K562 (cell line): Measurements from ENCODE around the gene SOS1. TPM values are rescaled to one million over a fixed set of nuclear protein-coding genes. Genes with fewer than 3 reads are reported as not detected.
A peak's percentile ranks its signal among the peaks of the same experiment; 100 is the strongest.

ENCODE experiments used
- CEBPB ChIP-seq: fragments of 450-650 bp; IDR thresholded peaks from 2 replicates; pipeline ENCODE4 v1.6.1; 2016; ENCODE audit warnings: missing genetic modification characterization, missing compliant biosample characterization
- GABPB2 ChIP-seq: fragments of 250-450 bp; sonication (Bioruptor Pico); conservative IDR thresholded peaks from 2 replicates; pipeline ENCODE4 v1.5.1; 2021; ENCODE audit warnings: mild to moderate bottlenecking
- HDGF ChIP-seq: fragments of 450-650 bp; IDR thresholded peaks from 2 replicates; pipeline ENCODE4 v1.6.1; 2016
- NFIC ChIP-seq: fragments of 450-650 bp; IDR thresholded peaks from 2 replicates; pipeline ENCODE4 v1.6.1; 2017; ENCODE audit warnings: mild to moderate bottlenecking, inconsistent platforms
- NR1H2 ChIP-seq: sonication (generic); formaldehyde crosslinking; IDR thresholded peaks from 2 replicates; pipeline ENCODE4 v1.4.0; 2020; ENCODE audit warnings: mild to moderate bottlenecking, missing genetic modification reagents
- NR3C1 ChIP-seq: sonication (generic); formaldehyde crosslinking; IDR thresholded peaks from 2 replicates; pipeline ENCODE4 v1.8.1; 2022; ENCODE audit warnings: missing genetic modification reagents
- SIN3B ChIP-seq: fragments of 450-650 bp; IDR thresholded peaks from 2 replicates; pipeline ENCODE4 v1.6.1; 2017; ENCODE audit warnings: low read depth, mild to moderate bottlenecking, moderate library complexity
- SREBF1 ChIP-seq: fragments of 150-350 bp; IDR thresholded peaks from 2 replicates; pipeline ENCODE4 v1.6.1; 2014; ENCODE audit warnings: antibody characterized with exemption, low read depth, low read length, borderline replicate concordance
- SRSF3 ChIP-seq: fragments of 200-400 bp; formaldehyde crosslinking; IDR thresholded peaks from 2 replicates; pipeline ENCODE4 v1.6.1; 2016; ENCODE audit warnings: mild to moderate bottlenecking, low read length, moderate library complexity; ENCODE audit not compliant: insufficient read depth
- TAF7 ChIP-seq: fragments of 450-650 bp; IDR thresholded peaks from 2 replicates; pipeline ENCODE4 v1.6.1; 2016; ENCODE audit warnings: missing genetic modification characterization, missing compliant biosample characterization
- TCF3 ChIP-seq: sonication (generic); formaldehyde crosslinking; IDR thresholded peaks from 2 replicates; pipeline ENCODE4 v1.4.0; 2020; ENCODE audit warnings: mild to moderate bottlenecking, missing genetic modification reagents
- TCF7 ChIP-seq: sonication (generic); IDR thresholded peaks from 2 replicates; pipeline ENCODE4 v1.6.1; 2016; ENCODE audit warnings: antibody characterized with exemption, borderline replicate concordance
- TRIM24 ChIP-seq, 2 experiments: fragments of 450-650 bp; IDR thresholded peaks; 2 replicates each; pipeline ENCODE4 v1.6.1; 2016
- ZC3H11A ChIP-seq: IDR thresholded peaks from 2 replicates; pipeline ENCODE4 v1.6.1; 2012; ENCODE audit warnings: low read depth, low read length, improper control_type of control experiment
- ZNF408 ChIP-seq: fragments of 250-450 bp; sonication (Bioruptor Pico); IDR thresholded peaks from 2 replicates; pipeline ENCODE4 v1.4.0; 2020; ENCODE audit warnings: low read depth, mild to moderate bottlenecking, moderate library complexity
- ZNF699 ChIP-seq: fragments of 250-450 bp; sonication (Bioruptor Pico); IDR thresholded peaks from 2 replicates; pipeline ENCODE4 v1.8.0; 2021; ENCODE audit warnings: mild to moderate bottlenecking, moderate library complexity; ENCODE audit not compliant: insufficient replicate concordance
- polyA plus RNA-seq, 8 experiments: library from polyadenylated mRNA; depleted of rRNA in 4 of 8; stranded (reverse) in 5 of 8; unstranded in 3 of 8; fragments of >200 nt; fragmentation: Nextera tagmentation in 2 of 8; fragmentation: Illumina TruSeq in 1 of 8; extraction: Ambion mirVana in 2 of 8; extraction: Trizol in 1 of 8; gene quantifications; 2 replicates each; pipeline versions ENCODE4 v1.2.1 to v1.2.3, GENCODE V29; 2011 to 2014; ENCODE audit warnings: inconsistent platforms in 1 of 8, missing spikeins in 1 of 8
- total RNA-seq, 7 experiments: library from RNA; depleted of rRNA in 6 of 7; stranded (reverse); fragments of >200 nt in 6 of 7; fragmentation: Illumina TruSeq in 2 of 7; extraction: Trizol in 2 of 7; gene quantifications; 2 replicates each; pipeline versions ENCODE4 v1.2.1 to v1.2.3, GENCODE V29; 2011 to 2021; ENCODE audit warnings: low replicate concordance in 1 of 7
- TF ChIP-seq, protein P1 (sequence below): fragments of 250-450 bp; sonication (Bioruptor Pico); IDR thresholded peaks from 2 replicates; pipeline ENCODE4 v1.5.0; 2021; ENCODE audit warnings: mild to moderate bottlenecking, borderline replicate concordance
- TF ChIP-seq, protein P2 (sequence below), 2 experiments: IDR thresholded peaks in 1 of 2; conservative IDR thresholded peaks in 1 of 2; 2 replicates each; pipeline ENCODE4 v1.6.1; 2016; ENCODE audit warnings: low read depth in 2 of 2, mild to moderate bottlenecking in 1 of 2, missing compliant biosample characterization in 1 of 2, missing genetic modification characterization in 1 of 2, moderate library complexity in 1 of 2
- TF ChIP-seq, protein P3 (sequence below): fragments of 450-650 bp; IDR thresholded peaks from 2 replicates; pipeline ENCODE4 v1.6.1; 2016; ENCODE audit warnings: missing biosample characterization, missing genetic modification characterization
- TF ChIP-seq, protein P4 (sequence below): fragments of 450-650 bp; IDR thresholded peaks from 2 replicates; pipeline ENCODE4 v1.6.1; 2017; ENCODE audit warnings: mild to moderate bottlenecking, moderate library complexity

Gene SOS1
- total and polyA plus RNA-seq, 9 of the 15 experiments (the other 6 are each of a cell fraction or from before 2014, with no cell fraction given) = 2.5 to 27.1 (median 16.3) TPM

DNA sequence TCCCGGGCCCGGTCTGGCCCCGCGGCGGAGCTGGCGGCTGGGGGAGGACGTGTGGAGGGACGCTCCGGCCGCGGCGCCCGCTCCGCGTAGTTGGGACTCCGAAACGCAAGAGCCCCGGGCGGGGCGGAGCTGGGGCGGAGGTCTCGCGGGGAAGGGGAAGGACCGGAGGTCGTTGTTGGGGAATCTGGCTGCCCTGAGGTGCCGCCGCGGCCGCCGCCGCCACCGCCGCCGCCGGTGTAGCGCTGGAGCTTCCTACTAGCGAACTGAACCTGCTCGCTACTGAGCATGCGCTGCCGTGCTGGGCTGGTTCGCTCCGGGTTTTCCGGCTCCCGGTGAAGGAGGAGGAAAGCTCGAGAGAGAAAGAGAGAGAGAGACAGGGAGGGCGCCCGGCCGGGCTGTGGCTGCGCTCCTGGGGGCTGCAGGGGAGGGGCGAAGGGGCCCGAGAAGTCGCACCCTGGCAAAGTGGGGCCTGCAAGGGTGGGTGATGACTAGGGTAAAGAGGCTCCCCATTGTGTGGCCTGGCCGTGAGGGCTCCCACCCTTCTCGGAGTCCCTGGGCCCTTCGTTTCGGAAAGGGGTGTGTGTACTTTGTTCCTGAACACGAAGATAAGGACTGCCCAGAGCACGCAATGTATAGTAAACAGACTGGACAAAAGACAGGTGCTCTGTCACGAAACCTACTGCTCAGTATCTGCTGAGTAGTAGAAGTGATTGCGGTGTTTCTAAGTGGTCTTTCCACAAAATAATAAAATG lies at the start of gene SOS1 (continued):
- TF ChIP-seq CEBPB (tag) (no peak), SRSF3 (no peak), TAF7 (peak; percentile 74), ZNF408 (CRISPR knock-in tag) (no peak), ZC3H11A (no peak), GABPB2 (no peak), HDGF (no peak), TCF3 (CRISPR knock-in tag) (peak; percentile 54), NR3C1 (no peak), NR1H2 (no peak), ZNF699 (no peak), SREBF1 (no peak), SIN3B (no peak), TRIM24 (IDR thresholded peaks at IDR 0.05) (peak in 1 of 2 experiments; percentile 52; a peak in 1 of 4 replicates), NFIC (peak; percentile 27), TCF7 (no peak)
- TF ChIP-seq, protein P1, sequence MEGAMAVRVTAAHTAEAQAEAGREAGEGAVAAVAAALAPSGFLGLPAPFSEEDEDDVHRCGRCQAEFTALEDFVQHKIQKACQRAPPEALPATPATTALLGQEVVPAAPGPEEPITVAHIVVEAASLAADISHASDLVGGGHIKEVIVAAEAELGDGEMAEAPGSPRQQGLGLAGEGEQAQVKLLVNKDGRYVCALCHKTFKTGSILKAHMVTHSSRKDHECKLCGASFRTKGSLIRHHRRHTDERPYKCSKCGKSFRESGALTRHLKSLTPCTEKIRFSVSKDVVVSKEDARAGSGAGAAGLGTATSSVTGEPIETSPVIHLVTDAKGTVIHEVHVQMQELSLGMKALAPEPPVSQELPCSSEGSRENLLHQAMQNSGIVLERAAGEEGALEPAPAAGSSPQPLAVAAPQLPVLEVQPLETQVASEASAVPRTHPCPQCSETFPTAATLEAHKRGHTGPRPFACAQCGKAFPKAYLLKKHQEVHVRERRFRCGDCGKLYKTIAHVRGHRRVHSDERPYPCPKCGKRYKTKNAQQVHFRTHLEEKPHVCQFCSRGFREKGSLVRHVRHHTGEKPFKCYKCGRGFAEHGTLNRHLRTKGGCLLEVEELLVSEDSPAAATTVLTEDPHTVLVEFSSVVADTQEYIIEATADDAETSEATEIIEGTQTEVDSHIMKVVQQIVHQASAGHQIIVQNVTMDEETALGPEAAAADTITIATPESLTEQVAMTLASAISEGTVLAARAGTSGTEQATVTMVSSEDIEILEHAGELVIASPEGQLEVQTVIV (CRISPR knock-in tag) = no peak
- TF ChIP-seq, protein P2, sequence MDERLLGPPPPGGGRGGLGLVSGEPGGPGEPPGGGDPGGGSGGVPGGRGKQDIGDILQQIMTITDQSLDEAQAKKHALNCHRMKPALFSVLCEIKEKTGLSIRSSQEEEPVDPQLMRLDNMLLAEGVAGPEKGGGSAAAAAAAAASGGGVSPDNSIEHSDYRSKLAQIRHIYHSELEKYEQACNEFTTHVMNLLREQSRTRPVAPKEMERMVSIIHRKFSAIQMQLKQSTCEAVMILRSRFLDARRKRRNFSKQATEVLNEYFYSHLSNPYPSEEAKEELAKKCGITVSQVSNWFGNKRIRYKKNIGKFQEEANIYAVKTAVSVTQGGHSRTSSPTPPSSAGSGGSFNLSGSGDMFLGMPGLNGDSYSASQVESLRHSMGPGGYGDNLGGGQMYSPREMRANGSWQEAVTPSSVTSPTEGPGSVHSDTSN (CRISPR knock-in tag; IDR thresholded peaks at IDR 0.05; ENCODE audit: low read depth) = no peak
- TF ChIP-seq, protein P2 (tag; conservative IDR thresholded peaks at IDR 0.05; ENCODE audit: low read depth) = no peak
- TF ChIP-seq, protein P3, sequence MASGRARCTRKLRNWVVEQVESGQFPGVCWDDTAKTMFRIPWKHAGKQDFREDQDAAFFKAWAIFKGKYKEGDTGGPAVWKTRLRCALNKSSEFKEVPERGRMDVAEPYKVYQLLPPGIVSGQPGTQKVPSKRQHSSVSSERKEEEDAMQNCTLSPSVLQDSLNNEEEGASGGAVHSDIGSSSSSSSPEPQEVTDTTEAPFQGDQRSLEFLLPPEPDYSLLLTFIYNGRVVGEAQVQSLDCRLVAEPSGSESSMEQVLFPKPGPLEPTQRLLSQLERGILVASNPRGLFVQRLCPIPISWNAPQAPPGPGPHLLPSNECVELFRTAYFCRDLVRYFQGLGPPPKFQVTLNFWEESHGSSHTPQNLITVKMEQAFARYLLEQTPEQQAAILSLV = no peak
- TF ChIP-seq, protein P4, sequence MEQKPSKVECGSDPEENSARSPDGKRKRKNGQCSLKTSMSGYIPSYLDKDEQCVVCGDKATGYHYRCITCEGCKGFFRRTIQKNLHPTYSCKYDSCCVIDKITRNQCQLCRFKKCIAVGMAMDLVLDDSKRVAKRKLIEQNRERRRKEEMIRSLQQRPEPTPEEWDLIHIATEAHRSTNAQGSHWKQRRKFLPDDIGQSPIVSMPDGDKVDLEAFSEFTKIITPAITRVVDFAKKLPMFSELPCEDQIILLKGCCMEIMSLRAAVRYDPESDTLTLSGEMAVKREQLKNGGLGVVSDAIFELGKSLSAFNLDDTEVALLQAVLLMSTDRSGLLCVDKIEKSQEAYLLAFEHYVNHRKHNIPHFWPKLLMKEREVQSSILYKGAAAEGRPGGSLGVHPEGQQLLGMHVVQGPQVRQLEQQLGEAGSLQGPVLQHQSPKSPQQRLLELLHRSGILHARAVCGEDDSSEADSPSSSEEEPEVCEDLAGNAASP = no peak
